ENCODE results near the gene ARCN1.
"Not testable (repeated sequence)": the region's sequence is repeated elsewhere in the genome, so short reads cannot be mapped to it uniquely, and the experiment has no call there.

The ARCN1 gene

DNA sequence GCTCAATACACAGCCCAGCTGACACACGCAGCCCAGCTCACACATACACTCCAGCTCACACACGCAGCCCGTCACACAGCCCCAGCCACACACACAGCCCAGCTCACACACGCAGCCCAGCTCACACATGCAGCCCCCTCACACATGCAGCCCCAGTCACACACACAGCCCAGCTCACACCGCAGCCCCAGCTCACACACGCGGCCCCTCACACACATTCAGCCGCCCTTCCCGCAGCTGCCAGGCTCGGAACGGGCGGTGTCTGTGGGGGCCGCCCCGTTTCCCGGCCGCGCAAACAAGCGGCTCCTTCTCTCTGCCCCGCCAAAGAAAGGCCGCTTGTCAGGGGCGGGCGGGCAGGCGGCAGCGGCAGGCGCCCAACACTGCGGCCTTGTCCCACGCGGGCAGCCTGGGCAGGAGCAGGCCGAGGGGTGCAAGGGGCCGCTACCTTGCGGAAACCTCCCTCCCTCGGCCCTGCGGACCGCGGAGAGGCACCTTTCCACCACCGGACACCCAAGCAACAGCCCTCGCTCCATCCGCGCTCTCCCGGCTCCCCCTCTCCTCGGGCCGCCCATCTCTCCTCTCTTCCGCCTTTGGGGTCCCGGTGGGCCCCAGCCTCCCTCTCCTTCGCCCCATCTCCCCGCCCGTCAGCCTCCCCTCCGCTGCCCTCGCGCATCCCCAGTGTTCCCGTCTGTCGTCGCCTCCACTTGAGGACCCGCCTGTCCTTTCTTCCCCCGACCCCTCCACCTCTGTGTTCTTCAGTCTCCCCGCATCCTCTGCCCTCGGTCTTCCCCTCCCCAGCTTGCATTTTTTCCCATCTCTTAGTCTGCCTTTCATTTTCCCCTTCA, 37.4 kb downstream of the ARCN1 start:
- Histone ChIP-seq H3K27ac (ENCODE audit: low read depth, low read length) (peak overlapping the region; percentile 92), H3K9ac (ENCODE audit: low read length in 5 of 5) (peak overlapping the region; percentile 73 to 97 (median 82)), H3K4me1 (ENCODE audit: control insufficient read depth in 5 of 5, insufficient read depth in 5 of 5, low read length in 5 of 5) (peaks cover 26 to 86% (median 74%) of the 10 kb centered on the region in 5 donors), H3K27me3 (ENCODE audit: control insufficient read depth in 5 of 5, insufficient read depth in 4 of 5, low read length in 5 of 5) (peaks cover 0 to 3% (median 0%) of the 10 kb centered on the region in 5 donors), H3K9me3 (ENCODE audit: control insufficient read depth in 5 of 5, low read length in 5 of 5) (no peaks in the 10 kb centered on the region), H3K36me3 (ENCODE audit: control insufficient read depth in 5 of 5, insufficient read depth in 5 of 5, low read length in 5 of 5) (peaks cover 0 to 15% (median 15%) of the 10 kb centered on the region in 5 donors), H3K4me3 (ENCODE audit: low read depth in 1 of 5, low read length in 5 of 5) (peak overlapping the region; percentile 64 to 86 (median 79))

DNA sequence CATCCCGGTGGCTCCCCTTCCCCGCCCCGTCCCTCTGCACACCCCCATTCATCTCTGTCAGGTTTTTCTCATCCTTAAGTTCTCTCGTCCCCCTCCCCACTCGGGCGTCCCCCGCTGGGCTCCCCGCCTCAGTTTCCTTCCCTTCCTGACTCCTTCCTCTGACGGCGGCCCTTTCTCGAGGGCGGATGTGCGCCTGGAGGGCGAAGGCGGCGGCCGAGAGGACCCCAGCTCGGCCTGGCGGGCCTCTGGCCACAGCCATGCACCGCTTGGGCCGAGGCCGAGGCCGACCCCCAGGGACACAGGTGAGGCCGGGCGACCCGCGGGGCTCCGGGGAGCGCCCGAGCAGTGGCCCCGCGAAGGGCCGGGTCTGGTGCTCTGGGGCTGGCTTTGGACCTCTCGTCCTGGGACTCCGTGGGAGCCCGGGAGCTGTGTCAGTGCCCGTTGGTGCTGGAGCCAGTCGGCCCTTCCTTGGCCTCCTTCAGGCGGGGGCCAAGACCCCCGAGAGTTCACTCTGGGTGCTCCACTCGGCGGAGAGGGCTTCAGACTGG, 38.1 kb downstream of the ARCN1 start:
- Histone ChIP-seq H3K4me3 (ENCODE audit: low read depth in 1 of 5, low read length in 5 of 5) (peak overlapping the region; percentile 56 to 86 (median 78)), H3K9me3 (ENCODE audit: control insufficient read depth in 5 of 5, low read length in 5 of 5) (no peaks in the 10 kb centered on the region), H3K9ac (ENCODE audit: low read length in 5 of 5) (peak overlapping the region; percentile 63 to 97 (median 73)), H3K27me3 (ENCODE audit: control insufficient read depth in 5 of 5, insufficient read depth in 4 of 5, low read length in 5 of 5) (peaks cover 0 to 3% (median 0%) of the 10 kb centered on the region in 5 donors), H3K27ac (ENCODE audit: low read depth, low read length) (peak overlapping the region; percentile 92), H3K4me1 (ENCODE audit: control insufficient read depth in 5 of 5, insufficient read depth in 5 of 5, low read length in 5 of 5) (peaks cover 21 to 82% (median 69%) of the 10 kb centered on the region in 5 donors), H3K36me3 (ENCODE audit: control insufficient read depth in 5 of 5, insufficient read depth in 5 of 5, low read length in 5 of 5) (peaks cover 0 to 21% (median 20%) of the 10 kb centered on the region in 5 donors)

DNA sequence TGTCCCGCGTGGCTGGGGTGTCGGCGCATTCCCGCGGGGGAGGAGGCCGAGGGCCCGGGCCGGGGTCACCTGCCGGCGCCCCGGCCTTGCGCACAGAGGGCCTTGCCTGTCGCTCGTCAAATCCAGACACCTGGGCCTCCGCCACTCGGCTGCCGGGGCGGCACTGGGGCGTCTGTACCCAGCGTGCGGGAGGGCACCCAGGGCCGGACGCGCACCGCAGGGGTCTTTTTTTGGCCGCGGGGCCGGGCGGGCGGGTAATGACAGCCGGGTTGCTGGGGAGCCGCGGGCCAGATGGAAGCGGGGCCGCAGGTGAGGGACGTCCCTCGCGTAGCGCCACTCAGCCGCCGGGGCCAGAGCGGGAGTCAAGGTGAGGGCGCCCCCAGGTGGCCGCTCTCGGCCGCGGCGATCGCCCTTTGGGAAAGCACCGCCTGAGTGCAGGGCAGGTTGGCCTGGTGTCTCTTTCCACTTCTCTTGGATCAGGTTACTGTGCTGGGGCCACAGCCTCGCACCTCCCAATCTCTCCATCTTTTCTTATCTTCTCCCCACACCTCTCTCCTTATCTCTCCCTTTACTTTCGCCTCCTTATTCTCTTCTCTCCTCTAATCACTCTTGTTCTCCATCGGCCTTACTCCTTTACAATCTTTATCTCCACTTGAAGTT, 38.7 kb downstream of the ARCN1 start:
- H3K27ac ChIP-seq (ENCODE audit: low read depth, low read length): peak overlapping the region; percentile 92
- H3K4me1 ChIP-seq (ENCODE audit: control insufficient read depth in 5 of 5, insufficient read depth in 5 of 5, low read length in 5 of 5): peaks cover 15 to 82% (median 65%) of the 10 kb centered on the region in 5 donors
- H3K36me3 ChIP-seq (ENCODE audit: control insufficient read depth in 5 of 5, insufficient read depth in 5 of 5, low read length in 5 of 5): peaks cover 2 to 27% (median 26%) of the 10 kb centered on the region in 5 donors
- H3K4me3 ChIP-seq (ENCODE audit: low read depth in 1 of 5, low read length in 5 of 5): peak overlapping the region; percentile 55 to 86 (median 78)
- no peaks in the 10 kb centered on the region for H3K27me3 ChIP-seq (ENCODE audit: control insufficient read depth in 5 of 5, insufficient read depth in 4 of 5, low read length in 5 of 5)
- H3K9me3 ChIP-seq (ENCODE audit: control insufficient read depth in 5 of 5, low read length in 5 of 5): no peaks in the 10 kb centered on the region
- peak overlapping the region; percentile 63 to 97 (median 73) for H3K9ac ChIP-seq (ENCODE audit: low read length in 5 of 5)

DNA sequence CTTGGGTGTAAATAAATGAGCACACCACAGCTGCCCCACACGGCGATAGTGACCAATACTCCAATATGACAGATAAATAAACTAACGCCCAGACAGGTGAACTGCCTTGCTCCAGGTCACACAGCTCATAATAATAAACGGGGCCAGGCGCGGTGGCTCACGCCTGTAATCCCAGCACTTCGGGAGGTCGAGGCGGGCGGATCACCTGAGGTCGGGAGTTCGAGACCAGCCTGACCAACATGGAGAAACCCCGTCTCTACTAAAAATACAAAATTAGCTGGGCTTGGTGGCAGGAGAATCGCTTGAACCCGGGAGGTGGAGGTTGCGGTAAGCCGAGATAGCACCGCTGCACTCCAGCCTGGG, 39.2 kb downstream of the ARCN1 start:
- H3K27me3 ChIP-seq (ENCODE audit: control insufficient read depth in 5 of 5, insufficient read depth in 4 of 5, low read length in 5 of 5); H3K9me3 ChIP-seq (ENCODE audit: control insufficient read depth in 5 of 5, low read length in 5 of 5): not testable (repeated sequence)
- Histone ChIP-seq H3K36me3 (ENCODE audit: control insufficient read depth in 5 of 5, insufficient read depth in 5 of 5, low read length in 5 of 5) (peaks cover 2 to 32% (median 31%) of the 10 kb centered on the region in 5 donors), H3K9ac (ENCODE audit: low read length in 5 of 5) (peak overlapping the region in 4 of 5 donors; percentile 12 to 81 (median 62)), H3K27ac (ENCODE audit: low read depth, low read length) (peak overlapping the region; percentile 92), H3K4me1 (ENCODE audit: control insufficient read depth in 5 of 5, insufficient read depth in 5 of 5, low read length in 5 of 5) (peaks cover 13 to 82% (median 65%) of the 10 kb centered on the region in 5 donors), H3K4me3 (ENCODE audit: low read depth in 1 of 5, low read length in 5 of 5) (peak overlapping the region; percentile 43 to 84 (median 64))

DNA sequence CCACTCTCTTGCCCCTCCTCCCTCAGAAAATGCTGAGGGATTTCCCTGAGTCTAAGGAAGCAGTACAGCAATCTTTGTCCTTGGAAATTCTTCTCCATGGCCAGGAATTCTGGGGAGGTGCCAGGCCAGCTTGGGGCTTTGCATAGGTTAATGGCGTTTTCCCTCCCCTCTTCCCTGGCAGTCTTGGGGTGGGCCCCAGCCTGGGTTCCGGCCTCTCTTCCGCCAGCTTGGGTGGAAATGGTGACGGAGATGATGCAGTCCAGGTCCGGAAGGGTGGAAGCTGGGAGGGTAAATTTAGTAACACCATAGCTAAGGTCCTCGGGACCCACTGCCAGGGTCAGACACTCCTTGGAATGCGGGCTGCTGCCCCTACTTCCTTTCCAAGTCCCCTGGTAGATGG, 40.2 kb downstream of the ARCN1 start:
- Histone ChIP-seq H3K27me3 (ENCODE audit: control insufficient read depth in 5 of 5, insufficient read depth in 4 of 5, low read length in 5 of 5) (no peaks in the 10 kb centered on the region), H3K4me3 (ENCODE audit: low read depth in 1 of 5, low read length in 5 of 5) (peak overlapping the region in 3 of 5 donors; percentile 22 to 31 (median 28))

DNA sequence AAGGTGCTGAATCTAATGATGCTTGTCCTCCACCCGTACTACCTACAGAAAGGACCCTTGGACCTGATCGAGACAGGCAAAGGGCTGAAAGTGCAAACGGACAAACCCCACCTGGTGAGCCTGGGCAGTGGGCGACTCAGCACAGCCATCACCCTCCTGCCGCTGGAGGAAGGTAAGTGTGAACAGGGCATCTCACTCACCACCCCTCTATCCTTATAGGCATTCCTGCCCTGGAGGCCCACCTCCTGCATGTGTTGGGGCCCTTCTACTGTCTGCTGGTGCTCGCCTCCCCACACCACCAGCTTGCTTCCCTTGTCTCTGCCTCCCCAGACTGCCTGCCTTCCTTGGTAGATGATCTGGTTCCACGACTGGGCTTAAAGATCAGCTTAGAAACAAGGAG, 42.3 kb downstream of the ARCN1 start:
- H3K9me3 ChIP-seq (ENCODE audit: control insufficient read depth in 5 of 5, low read length in 5 of 5): no peaks in the 10 kb centered on the region
- H3K4me3 ChIP-seq (ENCODE audit: low read depth in 1 of 5, low read length in 5 of 5): no peak overlapping the region
- H3K36me3 ChIP-seq (ENCODE audit: control insufficient read depth in 5 of 5, insufficient read depth in 5 of 5, low read length in 5 of 5): peaks cover 2 to 48% (median 38%) of the 10 kb centered on the region in 5 donors
- H3K9ac ChIP-seq (ENCODE audit: low read length in 5 of 5): no peak overlapping the region
- peak overlapping the region; percentile 94 for H3K27ac ChIP-seq (ENCODE audit: low read depth, low read length)
- no peaks in the 10 kb centered on the region for H3K27me3 ChIP-seq (ENCODE audit: control insufficient read depth in 5 of 5, insufficient read depth in 4 of 5, low read length in 5 of 5)
- peaks cover 19 to 84% (median 76%) of the 10 kb centered on the region in 5 donors for H3K4me1 ChIP-seq (ENCODE audit: control insufficient read depth in 5 of 5, insufficient read depth in 5 of 5, low read length in 5 of 5)

More for the DNA sequence above, 40.2 kb downstream of the ARCN1 start:
- peak overlapping the region; percentile 94 for H3K27ac ChIP-seq (ENCODE audit: low read depth, low read length)
- peaks cover 2 to 39% (median 37%) of the 10 kb centered on the region in 5 donors for H3K36me3 ChIP-seq (ENCODE audit: control insufficient read depth in 5 of 5, insufficient read depth in 5 of 5, low read length in 5 of 5)
- peaks cover 11 to 83% (median 66%) of the 10 kb centered on the region in 5 donors for H3K4me1 ChIP-seq (ENCODE audit: control insufficient read depth in 5 of 5, insufficient read depth in 5 of 5, low read length in 5 of 5)
- peak overlapping the region; percentile 28 to 66 (median 57) for H3K9ac ChIP-seq (ENCODE audit: low read length in 5 of 5)
- no peaks in the 10 kb centered on the region for H3K9me3 ChIP-seq (ENCODE audit: control insufficient read depth in 5 of 5, low read length in 5 of 5)

DNA sequence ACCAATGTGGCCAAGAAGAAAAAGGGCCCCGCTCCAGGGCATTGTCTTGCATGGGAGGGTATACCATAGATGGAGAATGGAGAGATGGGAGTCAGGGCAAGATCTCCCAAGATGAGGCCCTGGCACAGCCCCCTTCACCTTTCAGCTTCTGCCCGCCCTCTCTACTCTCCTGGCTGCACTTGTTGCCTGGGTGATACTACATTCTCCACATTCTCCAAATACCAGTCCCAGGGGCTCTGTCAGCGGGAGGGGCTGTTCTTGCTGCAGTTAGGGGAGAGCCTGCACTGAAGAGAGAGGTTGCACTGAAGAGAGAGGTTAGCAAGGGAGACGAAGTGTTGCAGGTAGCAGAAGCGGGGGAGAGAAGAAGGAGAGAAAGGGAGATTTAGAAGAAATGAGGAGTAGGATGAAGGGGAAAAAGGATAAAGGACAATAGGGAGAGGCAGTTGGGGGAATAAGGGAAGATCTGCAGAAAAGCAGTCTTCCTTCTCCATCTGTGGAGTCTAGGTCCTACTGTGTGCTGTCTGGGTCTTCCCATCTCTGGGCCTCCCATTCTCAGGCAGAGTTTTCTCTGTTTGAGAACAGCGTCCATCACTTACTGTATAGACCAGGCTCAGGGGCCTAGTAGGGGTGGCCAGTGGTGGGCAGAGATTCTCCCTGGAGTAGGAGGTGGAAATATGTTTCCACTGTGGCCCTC, 43.2 kb downstream of the ARCN1 start:
- Histone ChIP-seq H3K27me3 (ENCODE audit: control insufficient read depth in 5 of 5, insufficient read depth in 4 of 5, low read length in 5 of 5) (no peaks in the 10 kb centered on the region), H3K4me3 (ENCODE audit: low read depth in 1 of 5, low read length in 5 of 5) (no peak overlapping the region), H3K4me1 (ENCODE audit: control insufficient read depth in 5 of 5, insufficient read depth in 5 of 5, low read length in 5 of 5) (peaks cover 23 to 84% (median 77%) of the 10 kb centered on the region in 5 donors), H3K9ac (ENCODE audit: low read length in 5 of 5) (no peak overlapping the region), H3K36me3 (ENCODE audit: control insufficient read depth in 5 of 5, insufficient read depth in 5 of 5, low read length in 5 of 5) (peaks cover 2 to 48% (median 38%) of the 10 kb centered on the region in 5 donors), H3K9me3 (ENCODE audit: control insufficient read depth in 5 of 5, low read length in 5 of 5) (no peaks in the 10 kb centered on the region), H3K27ac (ENCODE audit: low read depth, low read length) (peak overlapping the region; percentile 59)

DNA sequence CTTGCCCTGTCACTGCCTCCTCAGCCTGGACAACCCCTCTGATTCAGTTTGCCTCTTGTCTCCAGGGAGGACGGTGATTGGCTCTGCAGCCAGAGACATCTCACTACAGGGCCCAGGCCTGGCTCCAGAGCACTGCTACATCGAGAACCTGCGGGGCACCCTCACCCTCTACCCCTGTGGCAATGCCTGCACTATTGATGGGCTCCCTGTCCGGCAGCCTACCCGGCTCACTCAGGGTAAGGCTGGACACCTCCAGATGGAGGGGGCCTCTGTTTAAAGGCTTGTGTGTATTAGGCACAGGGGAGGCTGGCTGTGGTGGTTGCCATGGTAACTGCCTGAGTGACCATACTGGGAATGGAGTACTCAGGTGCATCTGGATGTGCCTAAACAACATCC, 43.8 kb downstream of the ARCN1 start:
- Histone ChIP-seq H3K4me1 (ENCODE audit: control insufficient read depth in 5 of 5, insufficient read depth in 5 of 5, low read length in 5 of 5) (peaks cover 27 to 87% (median 79%) of the 10 kb centered on the region in 5 donors), H3K9me3 (ENCODE audit: control insufficient read depth in 5 of 5, low read length in 5 of 5) (no peaks in the 10 kb centered on the region), H3K27me3 (ENCODE audit: control insufficient read depth in 5 of 5, insufficient read depth in 4 of 5, low read length in 5 of 5) (no peaks in the 10 kb centered on the region), H3K9ac (ENCODE audit: low read length in 5 of 5) (no peak overlapping the region), H3K4me3 (ENCODE audit: low read depth in 1 of 5, low read length in 5 of 5) (no peak overlapping the region), H3K36me3 (ENCODE audit: control insufficient read depth in 5 of 5, insufficient read depth in 5 of 5, low read length in 5 of 5) (peaks cover 2 to 49% (median 38%) of the 10 kb centered on the region in 5 donors), H3K27ac (ENCODE audit: low read depth, low read length) (peak overlapping the region; percentile 59)

DNA sequence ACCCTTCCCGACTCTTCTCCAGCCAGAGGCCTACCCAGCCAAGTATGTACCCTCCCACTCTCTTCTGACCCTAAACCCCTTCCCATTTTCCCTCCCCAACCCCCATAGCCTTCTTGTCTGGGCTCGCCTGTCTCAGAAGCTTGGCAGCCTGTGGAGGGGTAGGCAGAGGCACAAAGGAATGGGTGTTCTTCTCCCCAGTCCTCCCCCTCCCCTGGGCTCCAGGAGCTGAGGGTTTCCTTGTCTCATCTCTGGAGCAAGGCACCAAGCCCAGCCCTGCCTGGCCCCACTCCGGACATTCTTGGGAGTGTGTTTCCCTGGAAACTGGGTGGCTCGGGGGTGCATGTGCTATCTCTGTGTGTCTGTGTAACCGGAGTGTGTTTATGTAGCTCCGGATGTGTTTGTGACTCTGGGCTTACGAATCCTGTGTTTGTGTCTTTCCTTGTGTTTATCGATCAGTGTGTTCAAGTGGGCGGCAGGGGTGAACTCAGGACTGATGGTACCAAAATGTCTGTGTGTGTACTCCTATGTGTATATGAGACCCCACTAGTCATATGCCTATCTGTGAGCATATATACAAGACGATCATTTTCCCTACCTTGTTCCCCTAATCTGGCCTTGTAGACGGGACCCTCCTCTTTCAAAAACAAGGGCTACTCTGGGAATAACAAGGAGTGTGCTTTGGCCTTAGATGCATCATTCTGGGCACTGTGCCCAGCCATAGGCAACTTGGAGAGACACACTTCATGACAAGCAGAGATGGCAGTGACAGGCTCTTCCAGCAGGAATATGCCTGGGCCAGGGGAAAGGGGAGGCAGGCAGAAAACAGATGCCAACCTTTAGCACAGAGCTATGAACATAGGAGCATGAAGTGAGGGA, 46.1 kb downstream of the ARCN1 start:
- Histone ChIP-seq H3K27ac (ENCODE audit: low read depth, low read length) (peak overlapping the region; percentile 99), H3K4me1 (ENCODE audit: control insufficient read depth in 5 of 5, insufficient read depth in 5 of 5, low read length in 5 of 5) (peaks cover 32 to 87% (median 82%) of the 10 kb centered on the region in 5 donors), H3K4me3 (ENCODE audit: low read depth in 1 of 5, low read length in 5 of 5) (peak overlapping the region in 3 of 5 donors; percentile 24 to 42 (median 39)), H3K27me3 (ENCODE audit: control insufficient read depth in 5 of 5, insufficient read depth in 4 of 5, low read length in 5 of 5) (no peaks in the 10 kb centered on the region), H3K9me3 (ENCODE audit: control insufficient read depth in 5 of 5, low read length in 5 of 5) (no peaks in the 10 kb centered on the region), H3K36me3 (ENCODE audit: control insufficient read depth in 5 of 5, insufficient read depth in 5 of 5, low read length in 5 of 5) (peaks cover 2 to 48% (median 38%) of the 10 kb centered on the region in 5 donors), H3K9ac (ENCODE audit: low read length in 5 of 5) (peak overlapping the region in 2 of 5 donors; percentile 27 to 87)

All from subcutaneous abdominal adipose tissue (tissue), 5 donors.